Suppressor macrophage (primary cell): ENCODE results near the gene TRAF1.

ENCODE experiments used
- DNase-seq, 4 experiments: peaks; one replicate each; pipeline ENCODE4 v3.0.0-alpha.2; 2020 to 2022

TRAF1 gene

DNA sequence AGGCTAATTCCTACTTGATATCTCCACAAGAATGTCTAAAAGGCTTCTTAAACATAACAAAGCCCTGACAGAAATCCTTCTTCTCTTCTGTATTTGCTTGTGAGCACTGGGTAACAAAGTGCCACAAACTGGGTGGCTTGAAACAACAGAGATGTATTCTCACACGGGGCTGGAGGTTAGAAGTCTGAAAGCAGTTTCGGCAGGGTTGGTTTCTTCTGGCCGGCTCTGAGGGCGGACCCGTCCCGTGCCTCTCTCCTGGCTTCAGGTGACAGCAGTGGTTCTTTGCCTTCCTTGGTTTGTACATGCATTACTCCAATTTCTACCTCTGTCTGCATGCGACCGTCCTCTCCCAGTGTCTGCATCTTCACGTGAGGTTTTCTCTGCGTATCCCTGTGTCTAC, 14.0 kb upstream of the TRAF1 start:
- no peak for DNase-seq

DNA sequence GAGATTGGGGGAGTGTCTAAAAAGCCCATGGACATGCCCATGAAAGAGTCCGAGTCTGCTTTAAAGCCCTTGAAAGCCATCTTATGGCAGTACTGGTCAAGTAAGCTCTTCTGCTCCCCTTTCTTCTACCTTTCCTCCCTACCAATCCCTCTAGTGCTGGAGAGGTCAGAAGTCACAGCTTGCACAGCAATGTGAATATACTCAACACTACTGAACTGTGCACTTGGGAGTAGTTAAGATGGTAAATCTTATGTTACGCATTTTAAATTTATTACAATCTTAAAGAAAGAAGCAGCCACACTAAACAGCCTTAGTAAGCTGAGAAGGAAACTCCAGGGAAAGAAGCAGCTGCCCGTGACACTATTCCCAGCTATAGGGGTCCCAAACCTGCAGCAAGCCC, 12.3 kb upstream of the TRAF1 start:
- no peak for DNase-seq

DNA sequence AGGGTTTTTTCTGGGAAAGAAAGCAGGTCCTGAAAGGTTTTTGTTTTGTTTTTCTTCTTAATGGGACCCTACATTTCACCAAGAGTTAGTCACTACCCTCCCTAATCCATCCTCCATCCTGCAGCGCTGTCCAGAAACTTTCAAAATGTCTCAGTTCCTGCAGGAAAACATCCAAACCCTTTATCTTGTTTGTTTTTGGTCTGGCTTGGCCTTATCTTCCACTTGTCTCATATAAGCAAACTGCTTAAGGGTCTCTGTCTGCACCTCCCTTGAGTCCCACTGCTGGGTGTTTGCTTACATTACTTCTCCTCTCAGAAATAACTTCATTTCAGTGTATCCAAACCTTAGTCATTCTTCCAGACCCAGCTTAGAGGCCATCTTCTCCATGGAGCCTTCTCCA, 11.0 kb upstream of the TRAF1 start:
- no peak for DNase-seq

DNA sequence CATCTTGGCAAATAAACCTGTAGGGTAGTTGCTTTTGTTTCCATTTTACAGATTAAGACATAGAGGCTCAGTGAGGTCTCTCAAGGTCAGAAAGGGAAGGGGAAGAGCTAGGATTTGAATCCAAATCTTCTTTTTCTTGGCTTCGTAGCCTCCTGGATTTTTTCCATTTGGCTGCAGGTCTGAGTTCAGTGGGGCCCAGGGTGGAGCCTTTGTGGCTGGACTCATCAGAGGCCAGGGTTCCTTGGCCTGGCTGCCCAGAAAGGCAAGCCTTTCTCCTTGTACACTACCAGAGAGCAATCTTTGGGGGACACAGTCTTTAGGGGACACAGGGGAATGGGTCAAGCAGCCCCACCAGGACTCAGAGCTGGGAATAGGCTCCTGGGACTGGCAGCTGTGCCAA, 10.5 kb upstream of the TRAF1 start:
- DNase-seq, result no peak

DNA sequence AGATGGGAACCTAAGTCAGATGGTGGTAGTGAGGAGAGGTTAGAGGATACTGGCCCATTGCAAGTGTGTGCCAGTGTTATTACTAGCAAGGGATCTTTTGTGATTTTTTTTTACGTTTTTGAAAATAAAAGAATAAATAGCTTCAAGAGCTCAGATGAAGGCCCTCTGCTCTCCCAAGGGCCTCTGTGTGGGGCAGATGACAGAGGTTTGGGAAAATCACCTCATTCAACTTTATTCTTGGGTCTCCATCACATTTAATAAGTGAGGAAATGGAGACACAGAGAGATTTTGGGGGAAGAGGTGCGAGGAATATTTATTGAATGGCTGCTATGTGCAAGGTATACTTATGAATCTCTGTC, 10.1 kb upstream of the TRAF1 start:
- no peak for DNase-seq

DNA sequence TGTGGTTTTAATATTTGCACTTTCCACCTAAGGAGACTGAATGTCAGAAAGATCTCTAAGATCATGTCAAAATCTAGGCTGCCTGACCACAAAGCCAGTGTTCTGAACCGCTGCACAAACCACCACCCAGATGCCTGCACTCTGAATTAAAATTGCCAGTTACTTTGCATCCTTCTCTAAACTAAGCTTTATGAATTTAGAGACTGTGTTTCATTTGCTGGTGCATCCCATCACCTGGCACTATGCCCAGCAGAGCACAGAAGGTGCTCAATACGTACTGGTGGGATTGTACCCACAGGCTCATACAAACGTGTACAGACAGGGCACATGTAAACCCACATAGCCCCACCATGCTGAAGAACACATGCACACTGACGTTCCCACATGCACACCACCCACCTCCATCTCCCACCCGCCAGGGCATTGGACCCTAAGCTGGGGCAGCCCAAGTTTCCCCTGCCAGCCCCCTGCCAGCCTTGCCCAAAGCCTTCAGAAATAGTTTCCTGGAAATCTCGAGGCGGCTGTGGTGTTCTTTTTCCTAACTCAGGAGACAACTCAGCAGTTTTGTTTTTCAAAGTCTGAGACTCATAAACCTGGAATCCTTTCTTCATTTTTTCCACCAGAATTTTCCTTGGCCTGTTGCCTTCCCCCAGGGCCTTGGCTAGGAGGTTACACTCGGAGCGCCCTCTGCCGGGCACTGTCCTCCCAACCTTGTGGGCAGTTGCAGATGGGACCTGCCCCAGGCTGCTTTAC, 9.6 kb upstream of the TRAF1 start:
- DNase-seq, result peak; percentile 93 to 98 (median 96)

DNA sequence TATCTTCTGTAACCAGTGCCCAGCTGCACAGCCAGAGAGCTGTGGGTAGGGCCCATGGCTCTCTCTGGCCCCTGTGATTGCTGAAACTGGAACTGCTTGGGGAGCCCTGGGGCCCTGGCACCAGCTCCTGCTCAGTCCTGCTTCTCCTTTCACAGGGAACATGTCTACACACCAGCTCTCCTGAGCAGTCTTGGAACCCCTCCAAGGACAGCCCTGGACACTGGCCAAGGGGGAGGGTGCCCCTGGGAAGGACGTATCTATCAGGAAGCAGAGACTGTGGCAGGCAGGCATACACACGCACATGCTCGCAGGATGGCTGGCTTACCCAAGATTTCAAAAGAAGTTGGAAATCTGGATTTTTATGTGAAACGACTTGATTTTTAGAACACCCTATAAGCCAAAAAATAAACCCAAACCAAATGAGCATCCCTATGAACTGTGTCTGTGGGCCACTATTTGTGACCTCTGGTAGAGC, 8.8 kb upstream of the TRAF1 start:
- peak; percentile 96 to 98 (median 97) for DNase-seq

DNA sequence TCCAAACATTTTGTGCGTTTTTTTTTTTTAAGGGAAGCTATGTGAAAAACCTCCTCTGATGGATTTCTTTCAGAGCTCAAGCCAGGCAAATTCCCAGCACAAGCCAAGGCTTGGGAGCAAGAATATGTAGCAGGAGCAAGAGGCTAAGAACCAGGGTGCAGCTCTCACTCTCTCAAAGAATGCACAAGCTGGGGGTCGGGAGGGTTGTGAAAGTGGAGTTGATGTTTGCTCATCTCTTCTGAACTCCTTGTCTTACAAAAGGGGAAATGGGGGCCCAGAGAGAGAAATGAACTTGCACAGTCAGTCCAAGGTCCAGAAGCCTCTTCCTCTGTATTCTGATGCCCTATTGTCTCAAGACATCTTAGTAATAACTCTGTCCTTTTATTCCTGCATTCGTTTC, 7.7 kb upstream of the TRAF1 start:
- peak; percentile 73 to 87 (median 80) for DNase-seq

DNA sequence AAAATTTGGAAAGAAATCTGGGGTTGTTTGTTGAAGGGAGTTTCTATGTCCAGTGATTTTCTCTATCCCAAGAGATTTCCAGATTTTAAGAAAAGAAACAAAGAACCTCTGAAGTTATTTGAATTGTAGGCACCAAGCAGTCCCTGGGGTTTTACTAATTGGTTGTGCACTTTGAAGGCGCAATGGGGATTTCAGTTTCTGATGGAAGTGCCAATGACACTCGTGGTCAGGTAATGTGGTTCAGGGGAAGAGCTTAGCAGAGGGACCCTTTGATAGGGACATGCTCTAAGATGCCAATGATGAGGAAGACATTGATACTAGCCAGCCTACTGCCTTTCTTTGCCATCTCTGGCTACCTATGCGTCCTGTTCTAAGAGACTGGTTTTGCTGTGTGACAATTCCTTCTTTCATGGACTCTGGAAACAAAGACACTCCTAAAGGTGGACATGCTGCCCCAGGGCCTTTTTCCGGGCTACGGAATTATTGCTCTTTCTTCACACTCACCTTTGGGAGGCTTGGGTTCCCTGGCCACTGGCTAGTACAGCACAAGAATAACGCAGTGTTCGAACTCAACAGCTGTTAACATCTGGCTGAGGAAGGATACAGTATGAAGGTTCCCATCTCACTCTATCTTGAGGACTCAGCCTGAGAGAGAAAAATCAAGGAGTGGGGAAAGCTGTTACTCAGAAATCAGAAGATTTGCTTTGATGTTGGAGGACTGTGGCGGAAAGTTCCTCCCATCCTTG, 6.9 kb upstream of the TRAF1 start:
- DNase-seq, result no peak

DNA sequence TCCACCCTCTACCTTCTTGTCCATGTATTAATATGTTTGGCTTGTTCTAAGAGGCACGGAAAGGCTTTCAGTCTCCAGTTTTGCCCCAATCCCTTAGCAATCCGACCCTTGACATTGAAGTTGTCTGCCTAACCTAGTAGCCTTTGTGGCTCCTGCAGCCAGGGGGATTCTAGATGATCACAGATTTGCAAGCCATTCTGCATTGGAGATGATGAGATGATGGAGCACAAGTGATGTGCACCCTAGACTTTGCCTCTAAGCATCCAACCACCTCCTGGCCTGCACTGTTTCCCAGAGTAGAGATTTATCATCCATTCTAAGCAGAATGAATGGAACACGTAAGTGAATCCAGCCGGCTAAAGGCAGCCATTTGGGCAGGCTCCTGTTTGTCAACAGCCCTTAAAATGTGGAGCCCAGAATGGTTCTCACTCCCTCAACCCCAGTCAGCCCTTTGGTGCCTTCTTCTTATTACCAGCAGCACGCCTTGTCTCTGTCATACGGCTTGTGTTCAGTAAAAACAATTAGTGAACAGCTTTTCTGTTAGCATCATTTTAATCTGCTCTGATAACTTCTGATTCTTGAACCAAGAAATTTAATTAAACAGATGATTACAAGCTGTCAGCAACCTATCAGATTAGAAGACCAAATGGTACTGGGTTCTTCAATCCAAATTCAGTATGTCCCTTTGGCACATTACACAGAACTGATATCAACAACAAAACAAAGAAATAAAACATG, 5.7 kb upstream of the TRAF1 start:
- no peak for DNase-seq

DNA sequence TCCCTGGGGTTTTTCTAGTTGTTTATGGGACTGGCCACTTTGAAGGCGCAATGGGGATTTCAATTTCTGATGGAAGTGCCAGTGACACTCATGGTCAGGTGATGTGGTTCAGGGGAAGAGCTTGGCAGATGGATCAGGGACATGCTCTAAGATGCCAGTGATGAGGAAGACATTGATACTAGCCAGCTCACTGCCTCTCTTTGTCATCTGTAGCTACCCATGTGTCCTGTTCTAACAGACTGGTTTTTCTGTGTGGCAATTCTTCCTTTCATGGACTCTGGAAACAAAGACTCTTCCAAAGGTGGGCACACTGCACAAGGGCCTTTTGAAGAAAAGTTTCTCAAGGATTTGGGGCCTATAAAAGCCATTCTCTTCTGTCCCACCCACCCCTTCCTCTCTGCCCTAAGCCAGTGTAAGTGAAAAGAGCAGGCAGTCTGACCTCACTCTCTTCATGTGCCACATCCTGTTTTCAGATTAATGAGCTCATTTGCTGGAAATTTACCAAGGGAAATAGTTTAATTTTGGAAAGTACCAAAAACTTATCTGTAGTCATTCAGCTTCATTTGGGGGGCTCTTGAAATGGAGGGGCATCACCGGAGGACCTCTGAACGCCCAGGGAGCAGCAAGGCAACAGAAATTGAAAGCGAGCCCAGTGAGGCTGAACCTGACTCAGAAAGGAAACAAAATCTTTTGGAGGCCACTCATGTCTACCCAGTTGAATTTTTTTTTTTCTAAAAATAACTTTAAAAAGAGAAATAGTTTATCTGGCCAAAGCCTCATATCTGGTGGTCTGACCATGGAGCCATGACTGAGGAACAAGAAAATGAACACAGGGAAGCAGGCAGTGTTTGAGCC, 4.9 kb upstream of the TRAF1 start:
- peak; percentile 76 to 92 (median 88) for DNase-seq

DNA sequence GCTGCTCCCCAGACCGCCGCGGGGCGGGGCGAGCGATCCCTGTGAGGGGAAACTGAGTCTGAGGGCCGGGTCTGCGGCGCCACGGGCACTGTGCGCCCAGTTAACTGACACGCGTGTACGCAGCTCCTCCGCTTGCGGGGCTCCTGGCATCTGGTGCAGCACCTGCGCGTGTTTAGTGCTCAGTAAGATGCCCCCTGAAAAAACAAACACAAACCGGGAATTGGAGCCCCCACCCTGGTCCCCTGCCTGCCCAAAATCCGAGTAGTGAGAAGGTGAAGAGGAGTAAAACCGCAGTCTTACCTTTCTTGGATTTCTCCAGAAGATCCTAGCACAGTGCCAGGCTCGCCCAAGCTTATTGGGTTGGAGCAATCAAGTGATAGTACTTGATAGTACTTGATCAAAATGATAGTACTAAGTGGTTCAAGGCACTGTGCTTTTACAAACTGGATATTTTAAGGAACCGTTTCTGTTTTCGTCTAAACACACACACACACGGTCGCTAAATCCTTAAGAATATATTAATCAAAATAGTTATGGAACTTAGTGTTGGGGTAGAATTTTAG, 2.7 kb upstream of the TRAF1 start:
- no peak for DNase-seq

DNA sequence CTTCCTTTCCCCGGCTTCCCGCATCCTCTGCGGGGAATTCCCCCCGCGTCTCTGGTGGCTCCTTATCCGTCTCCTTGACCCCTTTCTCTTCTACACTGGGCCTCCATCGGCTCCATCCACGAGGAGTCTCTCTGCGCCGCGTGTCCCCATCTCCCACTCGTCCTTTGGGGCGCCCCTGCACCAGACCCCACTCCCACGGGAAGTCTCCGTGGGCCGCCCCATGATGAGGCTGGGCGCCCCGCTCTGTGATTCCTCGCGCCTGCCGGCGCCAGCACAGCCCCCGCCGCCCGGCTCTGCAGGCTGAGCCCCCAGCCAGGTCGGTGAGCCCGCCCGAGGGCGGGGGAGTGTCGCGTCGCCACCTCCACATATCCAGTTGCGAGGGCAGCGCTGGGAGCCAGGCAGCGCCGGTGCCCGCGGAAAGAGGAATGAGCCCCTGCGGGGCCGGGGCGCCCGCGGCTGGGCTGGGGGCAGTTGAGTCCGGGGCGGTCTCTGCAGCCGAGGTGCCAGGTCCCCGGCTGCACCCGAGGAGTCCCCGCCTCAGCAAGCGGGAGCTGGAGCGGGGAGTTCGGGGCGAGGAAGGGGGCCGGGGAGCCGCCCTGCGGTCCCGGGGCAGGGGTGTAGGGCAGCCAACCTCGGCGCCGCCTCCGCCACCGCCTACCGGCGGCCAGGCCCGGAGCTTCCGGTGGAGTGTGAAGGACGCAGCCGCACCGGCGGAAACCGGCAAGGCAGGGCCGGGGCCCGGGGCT, 2.1 kb upstream of the TRAF1 start:
- DNase-seq, result peak; percentile 36 to 85 (median 63)

DNA sequence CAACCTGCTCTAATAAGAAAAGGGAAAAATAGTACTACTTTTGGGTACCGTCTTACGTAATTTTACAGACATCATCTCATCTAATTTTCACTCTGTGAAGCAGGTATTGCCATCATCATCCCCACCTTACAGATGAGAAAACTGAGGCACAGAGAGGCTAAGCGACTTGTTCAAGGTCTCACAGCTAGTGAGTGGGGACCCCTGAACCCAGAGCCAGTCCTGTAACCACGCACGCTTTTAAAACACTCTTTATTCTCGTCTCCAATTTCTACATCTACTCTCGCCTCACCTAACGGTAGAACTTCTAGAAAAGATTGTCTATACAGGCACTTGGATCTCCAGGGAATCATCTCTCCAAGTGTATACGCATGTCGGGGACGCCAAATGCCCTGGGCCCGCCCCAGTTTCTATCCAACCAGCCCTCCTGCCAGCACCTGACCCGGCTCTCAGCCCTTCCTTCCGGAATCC, 1.5 kb upstream of the TRAF1 start:
- DNase-seq, result peak in 3 of 4 experiments; percentile 34 to 62 (median 46)

DNA sequence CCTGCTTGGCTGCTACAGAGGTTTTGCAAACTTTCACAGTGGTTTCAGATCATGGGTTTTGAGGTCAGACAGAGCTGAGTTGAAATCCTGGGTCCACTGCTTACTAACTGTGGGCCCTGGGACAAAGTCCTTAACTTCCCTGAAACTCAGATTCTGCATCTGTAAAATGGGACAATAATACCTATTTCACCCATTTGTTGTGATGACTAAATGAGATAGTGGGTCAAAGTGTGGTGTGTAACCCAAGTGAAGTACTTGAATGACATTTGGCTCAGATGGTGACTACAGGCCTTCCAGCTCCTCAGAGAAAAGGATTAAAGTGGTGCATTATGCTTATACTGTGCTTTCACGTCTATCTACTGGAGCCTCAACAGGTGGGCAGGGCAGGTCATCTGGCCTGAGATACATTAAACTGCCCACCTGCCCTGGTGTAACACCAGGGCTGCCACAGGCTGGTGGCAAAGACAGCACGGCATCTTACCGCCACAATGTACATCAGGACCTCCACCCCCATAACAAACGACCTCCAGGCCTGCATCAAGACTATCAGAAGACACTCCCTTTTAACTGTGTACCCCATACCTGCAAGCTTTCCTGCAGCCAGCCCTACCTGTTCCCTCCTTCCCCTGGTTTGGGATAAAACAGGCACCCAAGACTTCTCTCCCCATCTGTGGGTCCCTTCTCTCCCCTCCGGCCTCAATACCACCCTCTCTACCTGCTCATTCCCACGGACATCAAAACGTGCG, 846 bp upstream of the TRAF1 start:
- DNase-seq, result peak in 2 of 4 experiments; percentile 28 to 50

DNA sequence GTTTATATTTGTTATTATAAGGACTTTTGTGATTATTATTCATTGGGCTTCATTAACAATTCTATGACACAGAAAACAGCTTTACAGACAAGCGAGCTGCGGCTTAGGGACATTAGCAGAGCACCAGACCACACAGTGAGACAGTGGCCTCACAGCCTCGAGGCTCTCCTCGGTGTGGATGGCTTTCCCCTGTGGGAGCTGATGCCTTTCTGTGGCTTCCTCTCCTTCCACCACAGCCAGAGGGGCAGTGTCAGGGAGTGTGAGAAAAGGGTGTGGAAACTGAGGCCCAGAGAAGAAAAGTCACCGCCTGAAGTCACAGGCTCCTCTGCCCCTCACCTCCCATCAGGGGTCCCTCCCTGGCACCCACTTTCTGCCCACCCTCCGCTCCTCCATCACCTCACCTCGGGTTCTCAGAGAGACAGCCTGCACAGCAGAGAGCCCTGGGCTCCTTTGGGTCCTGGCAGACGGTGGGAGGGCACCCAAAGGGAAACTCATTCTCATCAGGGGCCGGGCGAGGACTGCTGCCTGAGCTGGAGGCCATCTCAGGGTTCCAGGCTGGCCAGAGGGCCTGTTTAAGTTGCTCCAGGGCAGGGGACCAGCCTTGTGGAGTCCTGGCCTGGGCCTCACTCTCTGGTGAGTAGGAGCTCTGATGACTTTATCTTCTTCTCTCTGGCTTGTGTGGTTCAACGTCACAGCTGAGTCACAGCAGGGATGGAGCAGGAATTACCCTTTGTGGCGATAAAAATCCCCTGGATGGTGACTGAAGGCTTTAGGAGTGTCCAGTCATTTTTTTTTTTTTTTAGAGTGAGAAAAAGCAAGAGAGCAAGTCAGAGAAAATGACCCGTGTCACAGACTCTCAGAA, 830 bp downstream of the TRAF1 start:
- peak; percentile 75 to 91 (median 79) for DNase-seq

DNA sequence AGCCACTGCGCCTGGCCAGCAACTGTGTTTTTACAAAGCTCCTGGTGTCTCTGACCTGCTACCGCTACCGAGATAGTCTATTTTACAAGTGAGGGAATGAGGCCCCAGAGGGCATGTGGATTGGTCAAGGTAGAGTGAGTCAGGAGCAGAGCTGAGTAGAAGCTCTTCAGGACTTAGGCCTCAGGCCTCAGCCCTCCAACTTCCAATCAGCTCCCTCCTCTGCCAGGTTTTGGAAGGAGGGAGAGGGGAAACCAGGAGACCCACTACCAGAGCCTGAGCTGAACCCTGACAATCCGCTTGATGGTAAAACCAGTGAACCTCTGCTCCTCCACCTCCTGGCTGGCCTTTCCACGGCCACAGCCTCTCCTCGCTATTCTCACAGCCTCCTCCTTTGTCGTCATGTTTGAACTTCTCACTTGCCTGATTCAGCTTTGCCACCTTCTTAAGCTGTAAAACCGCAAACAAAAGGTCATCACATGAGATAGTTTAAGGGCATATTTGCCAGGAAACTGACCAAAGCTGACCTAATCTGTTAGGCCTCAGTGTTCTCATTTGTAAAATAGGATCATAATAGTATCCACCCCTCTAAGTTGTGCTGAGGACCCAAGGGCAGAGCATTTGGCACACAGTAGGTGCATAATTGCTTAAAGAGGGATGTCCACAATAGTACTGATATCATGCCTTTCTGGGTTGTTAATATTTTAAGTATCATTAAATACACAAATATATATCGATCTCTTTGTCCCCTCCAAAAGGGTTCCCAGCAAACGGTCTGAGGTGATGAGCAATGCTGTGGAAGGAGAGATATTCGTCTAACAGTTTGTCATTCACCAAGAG, 1.7 kb downstream of the TRAF1 start:
- DNase-seq, result peak in 1 of 4 experiments; percentile 39

DNA sequence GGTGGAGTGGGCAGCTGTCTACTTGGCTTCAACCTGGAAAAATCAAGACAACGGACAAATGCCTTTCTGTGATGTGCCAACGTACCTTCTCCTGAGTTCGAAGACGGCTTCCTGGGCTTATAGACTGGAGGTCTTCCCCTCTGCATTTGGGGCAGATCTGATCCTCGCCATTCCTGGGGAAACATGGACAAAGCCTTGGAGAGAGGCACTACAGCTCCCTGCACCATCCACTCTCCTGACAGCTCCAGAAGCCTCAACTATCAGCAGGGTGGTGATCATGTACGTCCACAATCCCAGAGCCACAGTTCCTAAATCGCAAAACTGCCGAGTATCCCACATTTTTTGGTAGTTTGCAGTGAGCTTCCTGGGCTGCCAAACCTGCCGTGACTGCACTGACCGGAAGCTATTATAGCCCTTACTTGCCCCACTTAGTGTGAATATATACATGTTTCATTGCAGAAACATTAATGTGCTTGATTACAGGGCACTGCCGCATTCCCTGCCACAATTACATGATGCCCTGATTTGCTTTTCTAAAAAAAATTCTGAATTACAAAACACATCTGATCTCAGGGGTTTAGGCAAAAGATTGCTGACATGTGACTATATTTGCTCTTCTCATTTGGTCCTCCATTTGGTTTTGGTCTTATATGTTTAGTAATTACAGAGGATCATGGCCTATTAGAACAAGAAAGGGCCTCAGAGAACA, 2.8 kb downstream of the TRAF1 start:
- no peak for DNase-seq
